ENCODE results near the gene CDX1.

The CDX1 gene

GRCh38 chr5:150131978-150132694 lies 34.4 kb upstream of the CDX1 start:
- DNase-seq: no peak

- no peak for DNase-seq
Measured at GRCh38 chr5:150132740-150133139, 33.8 kb upstream of the CDX1 start.

GRCh38 chr5:150133581-150134197 lies 32.9 kb upstream of the CDX1 start:
- no peak for DNase-seq

DNA sequence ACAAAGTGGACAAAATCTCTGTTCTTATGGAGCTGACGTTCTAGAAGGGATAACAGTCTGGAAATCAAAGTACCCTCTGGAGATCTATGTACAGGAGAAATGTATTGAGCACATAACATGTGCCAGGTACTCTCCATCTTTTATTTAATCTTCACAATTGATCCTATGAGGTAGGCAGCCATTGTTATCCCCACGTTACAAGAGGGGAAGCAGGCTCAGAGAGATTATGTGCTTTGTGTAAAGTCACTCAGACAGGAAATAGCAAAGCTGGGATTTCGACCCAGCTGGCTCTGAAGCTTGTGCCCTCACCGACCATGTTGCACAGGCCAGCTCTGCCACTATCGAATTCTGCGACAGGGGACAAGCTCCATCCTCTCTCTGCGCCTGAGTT lies 32.4 kb upstream of the CDX1 start:
- no peak for DNase-seq

- no peak for DNase-seq
Measured at GRCh38 chr5:150135557-150136304, 30.8 kb upstream of the CDX1 start.

- no peak for DNase-seq
Measured at GRCh38 chr5:150136305-150137167, 30.0 kb upstream of the CDX1 start.

DNA sequence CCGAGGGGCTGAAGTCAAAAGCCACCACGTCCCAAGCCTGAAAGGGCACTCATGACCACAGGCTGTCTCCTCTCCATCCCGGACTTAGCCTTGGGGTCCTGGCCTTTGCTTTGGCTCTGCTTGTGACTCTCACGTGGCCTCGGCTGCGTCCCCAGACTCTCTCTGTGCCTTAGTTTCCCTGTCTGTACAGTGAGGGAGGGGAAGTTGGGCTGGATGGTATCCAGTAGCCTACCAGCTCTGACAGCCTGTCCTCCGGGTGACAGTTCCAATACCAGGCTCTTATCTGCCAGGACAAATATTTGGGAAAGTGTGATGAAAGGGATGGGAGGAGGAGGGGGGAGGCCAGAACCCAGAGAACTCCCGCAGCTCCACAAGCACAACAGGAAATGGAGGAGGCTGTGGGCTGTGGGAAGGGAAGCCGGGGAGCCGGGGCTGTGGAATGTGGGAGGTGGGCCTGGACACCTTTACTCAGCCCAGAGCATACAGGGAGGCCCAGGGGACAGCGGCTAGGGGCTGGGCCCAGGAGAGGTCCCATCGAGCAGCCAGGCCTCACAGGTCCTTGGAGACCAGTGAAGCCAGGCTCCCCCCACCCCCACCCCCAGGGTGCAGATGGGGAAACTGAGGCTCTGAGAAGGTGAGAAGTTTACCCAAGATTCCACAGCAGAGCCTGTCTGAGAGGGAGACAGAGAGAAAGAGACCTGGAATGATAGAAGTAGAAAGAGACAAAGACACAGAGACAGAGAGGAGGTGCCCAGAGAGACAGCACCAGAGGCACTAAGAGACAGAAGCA lies 29.2 kb upstream of the CDX1 start:
- no peak for DNase-seq

- DNase-seq: no peak
Measured at GRCh38 chr5:150137997-150138396, 28.6 kb upstream of the CDX1 start.

GRCh38 chr5:150138551-150139265 lies 27.9 kb upstream of the CDX1 start:
- peak; percentile 5 for DNase-seq

- DNase-seq: no peak
Measured at GRCh38 chr5:150139334-150139733, 27.2 kb upstream of the CDX1 start.

DNA sequence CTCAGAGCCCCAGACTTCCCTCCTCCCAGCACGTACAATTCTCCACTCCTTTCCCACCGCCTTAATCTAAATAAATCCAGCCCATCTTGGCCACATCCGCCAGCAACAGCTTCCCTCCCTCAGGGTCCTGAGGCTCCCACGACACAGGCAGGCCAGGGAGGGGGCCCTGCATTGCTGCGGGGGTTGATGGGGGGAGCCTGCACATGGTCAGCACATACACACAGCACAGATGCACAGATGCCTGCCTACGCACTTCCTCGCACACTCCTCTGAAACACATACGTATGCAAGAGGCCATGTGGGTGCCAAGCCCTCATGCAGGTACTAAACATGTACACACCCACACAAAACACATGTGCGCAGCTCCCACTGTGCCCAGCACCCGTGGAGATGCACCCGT lies 25.7 kb upstream of the CDX1 start:
- no peak for DNase-seq

DNA sequence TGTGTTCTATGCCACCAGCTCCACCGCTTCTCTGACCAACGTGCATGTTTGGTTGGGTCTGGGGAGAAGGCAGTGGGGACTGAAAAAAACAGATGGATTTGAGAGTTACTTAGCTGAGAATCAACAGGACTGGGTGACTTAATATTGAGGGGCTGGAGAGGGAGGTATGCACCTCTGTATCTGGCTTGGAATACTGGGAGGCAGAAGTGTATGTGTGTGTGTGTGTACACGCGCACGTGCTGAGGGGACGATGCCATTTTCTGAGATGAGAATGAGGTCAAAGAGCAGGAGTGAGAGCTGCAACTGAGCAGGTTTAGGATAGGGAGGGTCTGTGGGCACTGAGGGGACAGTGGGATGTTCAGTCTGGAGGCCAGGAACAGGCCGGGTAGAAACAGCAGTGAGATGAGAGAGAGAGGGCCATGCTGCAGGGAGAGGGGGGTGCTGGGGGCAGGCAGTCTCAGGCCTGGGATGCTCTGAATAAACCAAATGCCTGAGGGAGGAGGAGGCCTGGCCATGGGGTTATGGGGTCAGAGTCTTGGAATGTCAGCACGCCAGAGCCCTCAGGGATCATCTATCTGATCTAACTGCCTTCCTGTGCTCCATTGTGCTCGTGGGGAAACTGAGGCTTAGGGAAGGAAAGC lies 24.9 kb upstream of the CDX1 start:
- no peak for DNase-seq

- DNase-seq: no peak
Measured at GRCh38 chr5:150142185-150142958, 24.2 kb upstream of the CDX1 start.

DNA sequence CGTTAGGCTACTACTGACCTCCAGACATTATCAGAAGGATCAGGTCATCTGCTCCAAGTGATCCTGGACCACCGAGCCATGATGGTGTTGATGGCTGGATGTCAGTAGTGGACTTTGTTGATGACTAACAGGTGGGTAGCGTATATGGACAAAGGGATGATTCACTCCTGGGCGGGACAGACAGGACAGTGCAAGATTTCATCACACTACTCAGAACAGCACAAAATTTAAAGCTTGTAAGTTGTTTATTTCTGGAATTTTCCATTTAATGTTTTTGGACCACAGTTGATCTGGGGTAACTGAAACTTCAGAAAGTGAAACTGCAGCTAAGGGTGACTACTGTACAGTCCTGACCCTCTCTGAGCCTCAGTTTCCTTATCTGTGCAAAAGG lies 23.6 kb upstream of the CDX1 start:
- DNase-seq: no peak

DNA sequence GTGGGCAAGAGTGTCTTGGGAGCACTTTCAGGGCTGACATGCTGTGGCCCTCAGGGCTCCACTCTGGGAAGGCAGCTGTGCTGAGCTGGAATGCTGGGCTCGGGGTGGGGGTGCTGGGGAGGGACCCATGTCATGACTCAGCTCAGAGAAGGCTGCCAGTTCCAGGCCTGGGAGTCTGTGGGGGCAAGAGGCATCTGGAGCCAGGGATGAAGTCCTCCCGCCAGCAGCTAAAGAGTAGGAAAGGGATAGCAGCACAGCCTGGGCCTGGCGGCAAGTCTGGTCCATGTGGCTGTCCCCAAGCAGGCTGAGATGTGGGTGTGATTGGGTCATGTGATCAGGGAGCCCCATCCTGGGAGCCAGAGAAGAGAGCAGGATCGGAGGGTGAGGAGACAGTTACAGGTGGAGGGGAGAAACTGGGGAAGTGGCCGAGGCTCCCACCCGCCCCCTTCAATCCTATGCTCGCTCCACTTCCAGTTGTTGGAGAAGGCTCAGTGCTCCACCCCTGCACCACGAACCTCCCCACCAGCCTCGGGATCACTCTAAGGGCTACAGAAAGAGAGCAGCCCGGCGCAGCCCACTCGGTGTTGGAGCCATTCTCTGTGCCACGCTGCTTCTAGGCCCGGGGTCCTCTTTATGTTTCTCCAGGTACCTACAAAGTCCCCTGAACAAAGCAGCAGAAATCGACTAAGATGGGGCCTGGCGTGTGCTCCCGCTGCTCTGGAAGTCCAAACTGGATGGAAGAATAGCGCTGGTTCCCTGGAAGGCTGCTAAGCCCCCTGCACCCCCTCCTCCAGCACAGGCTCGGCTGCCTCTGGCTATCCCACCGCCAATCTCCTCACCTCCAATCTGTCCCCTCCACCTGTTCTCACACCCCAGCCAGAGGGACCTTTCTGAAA lies 23.0 kb upstream of the CDX1 start:
- no peak for DNase-seq

DNA sequence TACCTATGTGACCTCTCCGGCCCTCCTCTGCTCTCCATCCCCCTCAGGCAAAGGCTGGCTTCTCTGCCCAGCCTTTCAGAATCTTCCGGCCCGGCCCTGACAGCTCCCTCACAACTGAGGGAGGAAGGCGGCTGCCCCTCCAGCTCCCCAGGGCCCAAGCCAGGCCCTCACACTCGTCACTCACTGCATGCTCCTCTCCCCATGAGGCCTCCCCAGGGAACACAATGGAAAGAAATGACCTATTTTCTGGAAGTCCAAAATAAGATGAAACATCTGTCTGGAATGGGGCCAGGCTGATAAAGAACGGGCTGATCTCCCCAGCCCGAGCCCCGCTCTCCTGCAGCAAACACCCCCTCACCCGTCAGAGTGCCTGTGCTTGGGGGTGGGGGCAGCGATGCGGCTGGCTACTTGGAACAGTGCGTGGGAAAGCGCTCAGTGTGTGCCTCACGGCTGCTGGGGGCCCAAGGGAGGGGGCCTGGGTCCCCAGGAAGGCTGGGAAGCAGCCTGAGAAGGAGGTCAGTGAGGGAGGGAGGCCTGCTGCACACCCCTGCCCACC lies 22.3 kb upstream of the CDX1 start:
- DNase-seq: no peak

DNA sequence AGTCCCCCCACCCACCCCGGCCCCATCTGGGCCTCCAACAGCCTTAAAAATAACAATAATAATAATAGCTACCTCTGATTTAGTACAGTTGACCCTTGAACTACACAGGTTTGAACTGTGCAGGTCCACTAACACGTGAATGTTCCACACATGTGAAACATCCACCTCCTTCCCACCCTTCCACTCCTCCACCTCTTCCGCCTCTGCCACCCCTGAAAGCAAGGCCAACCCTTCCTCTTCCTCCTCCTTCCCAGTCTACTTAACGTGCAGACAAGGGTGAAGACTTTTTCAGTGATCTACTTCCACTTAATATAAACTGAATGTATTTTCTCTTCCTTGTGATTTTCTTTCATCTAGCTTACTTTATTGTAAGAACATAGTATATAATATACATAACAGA lies 21.7 kb upstream of the CDX1 start:
- no peak for DNase-seq

DNA sequence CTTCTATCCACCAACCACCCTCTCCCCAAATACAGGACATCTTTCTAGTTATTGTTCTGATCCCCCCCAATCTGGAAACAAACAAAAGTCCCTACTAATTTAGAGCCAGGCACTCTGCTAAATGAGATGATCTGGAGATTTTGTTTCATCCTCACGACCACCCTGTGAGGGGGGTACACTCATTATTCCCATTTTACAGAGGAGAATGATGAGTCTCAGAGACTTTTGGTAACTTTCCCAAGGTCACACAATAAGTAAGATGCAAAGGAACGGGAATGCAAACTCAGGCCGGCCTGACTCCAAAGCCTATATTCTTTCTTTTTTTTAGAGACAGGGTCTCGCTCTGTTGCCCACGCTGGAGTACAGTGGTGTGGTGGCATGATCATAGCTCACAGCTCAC lies 20.3 kb upstream of the CDX1 start:
- no peak for DNase-seq

Data from NCI-H2227 treated with DMSO at 0.1 percent for 48 hours (cell line).